NAMALWA (cell line): Measurements from ENCODE around the gene CLEC11A.

Experiments used
- DNase-seq: peaks from one replicate; pipeline ENCODE4 v3.0.0-alpha.2; 2015; ENCODE audit warnings: low spot score

CLEC11A gene, protein sequence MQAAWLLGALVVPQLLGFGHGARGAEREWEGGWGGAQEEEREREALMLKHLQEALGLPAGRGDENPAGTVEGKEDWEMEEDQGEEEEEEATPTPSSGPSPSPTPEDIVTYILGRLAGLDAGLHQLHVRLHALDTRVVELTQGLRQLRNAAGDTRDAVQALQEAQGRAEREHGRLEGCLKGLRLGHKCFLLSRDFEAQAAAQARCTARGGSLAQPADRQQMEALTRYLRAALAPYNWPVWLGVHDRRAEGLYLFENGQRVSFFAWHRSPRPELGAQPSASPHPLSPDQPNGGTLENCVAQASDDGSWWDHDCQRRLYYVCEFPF

DNA sequence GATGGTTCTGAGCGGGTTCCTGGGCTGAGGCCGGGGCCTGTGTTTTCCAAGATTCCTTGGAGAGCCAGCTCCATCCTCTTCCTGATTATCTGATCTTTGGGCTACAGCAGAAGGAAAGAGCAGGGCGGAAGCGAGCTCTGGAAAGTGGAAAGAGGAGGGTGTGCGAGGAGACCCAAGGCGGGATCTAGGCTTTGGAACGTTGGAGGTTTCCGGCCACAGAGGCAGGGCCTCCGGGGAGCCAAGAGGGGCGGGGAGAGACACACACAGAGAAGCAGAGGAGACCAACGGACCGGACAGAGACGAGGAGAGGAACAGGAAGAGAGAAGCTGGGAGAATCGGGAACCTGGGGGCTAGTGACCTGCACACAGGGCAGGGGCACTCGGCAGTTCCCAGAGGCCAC lies at the start of gene CLEC11A:
TSS of gene CLEC11A (plus strand) at position 296 of the 400 bp plus-strand sequence. CDS start 162 bp downstream, outside the sequence.
- DNase-seq: no peak

DNA sequence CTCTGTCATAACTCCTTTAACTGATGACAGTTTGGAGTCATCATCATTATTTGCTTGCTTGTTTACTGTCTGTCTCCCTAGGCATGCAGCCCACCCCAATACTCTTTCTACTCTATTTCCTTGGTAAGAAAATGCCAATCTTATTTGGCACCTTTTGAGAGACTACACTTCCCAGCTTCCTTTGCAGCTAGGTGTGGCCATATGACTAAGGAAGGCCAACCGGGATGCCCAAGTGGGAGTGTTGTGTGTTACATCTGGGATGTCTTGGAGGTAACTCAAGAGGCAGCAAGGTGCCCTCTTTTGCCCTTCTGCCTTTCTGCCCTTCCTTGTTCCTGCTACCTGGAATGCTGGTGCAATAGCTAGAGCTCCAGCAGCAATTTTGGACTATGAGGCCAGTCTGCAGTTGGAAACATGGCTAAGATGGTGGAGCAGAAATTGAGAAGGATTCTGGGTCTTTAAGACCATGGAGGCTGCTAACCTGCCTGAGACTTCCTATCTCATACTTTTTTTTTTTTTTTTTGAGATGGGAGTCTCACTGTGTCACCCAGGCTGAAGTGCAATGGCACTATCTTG lies 46.5 kb upstream of the CLEC11A start:
- no peak for DNase-seq

DNA sequence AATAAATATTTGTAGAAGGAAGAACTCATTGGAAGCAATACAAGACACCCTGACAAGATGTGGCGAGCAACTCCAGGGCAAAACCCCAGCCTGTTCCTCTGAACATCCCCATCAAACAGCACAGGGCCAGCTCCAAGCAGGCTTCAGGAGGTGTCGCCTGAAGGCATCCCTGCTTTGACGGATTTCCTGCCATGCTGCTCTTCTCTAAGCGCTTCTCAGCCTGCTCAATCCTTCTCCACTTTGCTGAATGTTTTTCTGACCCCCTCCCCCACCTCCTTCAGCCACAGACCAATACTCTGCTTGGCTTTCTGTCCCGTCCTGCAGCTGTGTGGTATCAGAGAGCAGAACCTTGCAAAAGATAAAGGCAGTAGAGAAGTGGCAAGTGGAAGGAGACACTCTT lies 45.5 kb upstream of the CLEC11A start:
- DNase-seq: peak; percentile 26

DNA sequence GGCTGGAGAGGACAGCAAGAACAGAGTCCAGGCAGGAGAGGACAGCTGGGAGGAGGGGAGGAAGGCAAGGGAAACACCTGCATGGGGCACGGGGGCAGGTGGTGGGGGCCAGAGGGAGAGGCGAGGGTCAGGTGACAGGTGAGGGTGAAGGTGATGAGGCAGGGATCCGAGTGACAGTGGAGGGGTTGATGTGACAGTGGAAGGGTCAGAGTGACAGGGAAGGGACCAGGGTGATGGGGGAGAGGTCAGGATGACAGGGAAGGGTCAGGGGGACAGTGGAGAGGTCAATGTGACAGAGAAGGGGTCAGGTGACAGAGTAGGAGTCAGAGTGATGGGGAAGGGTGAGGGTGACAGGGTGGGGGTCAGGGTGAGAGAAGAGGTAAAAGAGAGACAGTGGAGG lies 44.8 kb upstream of the CLEC11A start:
- no peak for DNase-seq

DNA sequence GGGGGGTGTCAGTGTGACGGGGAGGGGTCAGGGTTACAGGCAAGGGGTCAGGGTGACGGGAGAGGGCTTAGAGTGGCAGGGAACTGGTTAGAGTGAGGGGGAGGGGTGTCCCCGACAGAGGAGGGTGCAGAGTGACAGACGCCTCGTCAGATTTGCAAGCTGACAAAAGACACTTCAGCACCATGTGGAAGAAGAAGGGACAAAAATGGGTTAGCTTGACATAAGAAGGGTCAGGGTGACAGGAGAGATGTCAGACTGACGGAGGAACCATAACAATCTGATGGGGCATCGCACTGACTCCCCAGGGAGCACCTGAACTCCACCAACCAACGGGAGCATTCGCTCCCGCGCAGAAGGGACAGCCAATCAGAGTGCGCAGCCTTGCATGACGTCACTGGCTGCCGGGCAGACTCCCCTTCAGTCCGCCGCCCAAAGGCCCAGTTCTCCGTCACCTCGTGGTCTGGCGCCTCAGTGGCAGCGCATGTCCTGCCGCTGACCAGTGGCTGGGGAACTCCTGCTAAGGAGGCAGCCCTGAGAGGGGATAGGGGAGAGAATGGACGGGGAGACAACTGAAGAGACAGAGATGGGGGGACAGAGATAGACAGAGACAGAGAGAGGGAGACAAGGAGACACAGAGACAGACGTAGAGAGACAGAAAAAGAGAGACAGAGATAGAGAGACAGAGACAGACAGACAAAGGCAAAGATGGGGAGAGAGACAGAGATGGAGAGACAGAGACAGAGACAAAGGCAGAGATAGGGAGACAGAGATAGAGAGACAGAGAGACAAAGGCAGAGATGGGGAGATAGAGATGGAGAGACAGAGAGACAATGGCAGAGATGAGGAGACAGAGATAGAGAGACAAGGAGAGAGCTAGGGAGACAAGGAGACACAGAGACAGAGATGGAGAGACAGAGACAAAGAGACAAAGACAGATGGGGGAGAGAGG lies 43.7 kb upstream of the CLEC11A start:
- peak; percentile 97 for DNase-seq

DNA sequence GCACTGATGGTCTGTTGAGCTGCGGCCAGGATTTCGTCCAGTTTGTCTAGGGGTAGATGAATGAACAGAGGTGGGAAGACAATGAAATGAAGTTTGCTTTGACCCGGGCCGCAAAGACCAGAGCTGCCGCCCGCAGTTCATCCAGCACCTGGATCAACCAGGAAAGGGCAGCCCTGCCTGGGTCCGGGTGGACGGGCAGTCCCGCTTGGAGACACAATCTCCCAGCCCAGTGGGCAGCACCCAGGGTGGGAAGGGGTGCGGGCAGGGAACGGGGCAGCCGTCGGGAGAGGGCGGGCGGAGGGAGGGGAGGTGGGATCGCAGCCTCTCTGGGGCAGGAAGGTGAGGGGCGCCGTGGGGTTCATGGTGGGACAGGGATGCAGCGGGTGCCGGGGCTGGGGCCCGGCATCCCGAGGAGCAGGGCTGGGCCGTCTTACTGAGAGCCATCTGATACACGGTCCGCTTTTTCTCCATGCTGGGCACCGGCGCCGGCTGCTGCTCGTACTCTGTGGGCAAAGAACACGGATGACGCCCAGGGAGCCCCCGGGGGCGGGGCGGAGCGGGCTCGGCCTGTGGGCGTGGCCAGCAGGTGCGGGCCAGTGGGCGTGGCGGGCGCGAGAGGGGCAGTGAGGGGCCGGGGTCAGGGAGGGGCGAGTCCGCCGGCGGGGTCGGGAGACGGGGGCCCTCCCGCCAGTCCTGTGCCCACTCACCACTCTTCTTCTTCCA lies 36.7 kb upstream of the CLEC11A start:
- DNase-seq: no peak

DNA sequence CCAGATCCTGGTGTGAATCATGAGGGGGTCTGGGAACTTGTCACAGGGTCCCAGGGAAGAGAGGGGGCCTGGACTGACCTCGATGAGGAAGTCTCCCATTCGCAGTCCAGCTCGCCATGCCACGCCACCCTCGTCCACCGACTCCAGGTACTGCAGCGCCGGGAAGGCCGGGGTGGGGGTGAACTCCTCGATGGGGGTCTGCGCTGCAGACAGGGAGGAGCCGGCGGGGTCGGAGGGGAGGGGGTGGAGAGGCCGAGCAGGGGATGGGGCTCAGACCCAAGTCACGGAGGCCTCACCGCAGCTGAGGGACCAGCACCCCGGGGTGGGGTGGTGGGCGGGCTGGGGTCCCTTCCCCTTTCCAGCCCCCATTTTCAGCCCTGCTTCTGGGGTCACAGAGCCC lies 34.4 kb upstream of the CLEC11A start:
- no peak for DNase-seq

DNA sequence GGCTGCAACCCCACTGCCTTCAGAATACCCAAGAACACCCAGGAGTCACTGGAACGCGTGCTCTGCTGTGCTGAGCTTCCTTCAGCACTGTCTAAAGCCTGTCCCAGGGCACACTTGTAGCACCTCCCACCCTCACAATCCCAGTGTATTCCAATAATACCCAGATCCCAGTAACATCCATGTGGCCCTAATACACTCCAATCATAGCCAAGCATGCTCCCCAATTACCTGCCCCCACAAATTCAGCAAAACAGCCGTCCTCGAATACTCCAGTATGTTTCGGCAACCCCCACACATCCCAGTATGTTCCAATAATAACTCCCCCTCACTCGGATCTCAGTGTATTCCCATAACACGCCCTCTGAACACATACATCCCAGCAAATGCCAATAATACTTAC lies 32.7 kb upstream of the CLEC11A start:
- no peak for DNase-seq

DNA sequence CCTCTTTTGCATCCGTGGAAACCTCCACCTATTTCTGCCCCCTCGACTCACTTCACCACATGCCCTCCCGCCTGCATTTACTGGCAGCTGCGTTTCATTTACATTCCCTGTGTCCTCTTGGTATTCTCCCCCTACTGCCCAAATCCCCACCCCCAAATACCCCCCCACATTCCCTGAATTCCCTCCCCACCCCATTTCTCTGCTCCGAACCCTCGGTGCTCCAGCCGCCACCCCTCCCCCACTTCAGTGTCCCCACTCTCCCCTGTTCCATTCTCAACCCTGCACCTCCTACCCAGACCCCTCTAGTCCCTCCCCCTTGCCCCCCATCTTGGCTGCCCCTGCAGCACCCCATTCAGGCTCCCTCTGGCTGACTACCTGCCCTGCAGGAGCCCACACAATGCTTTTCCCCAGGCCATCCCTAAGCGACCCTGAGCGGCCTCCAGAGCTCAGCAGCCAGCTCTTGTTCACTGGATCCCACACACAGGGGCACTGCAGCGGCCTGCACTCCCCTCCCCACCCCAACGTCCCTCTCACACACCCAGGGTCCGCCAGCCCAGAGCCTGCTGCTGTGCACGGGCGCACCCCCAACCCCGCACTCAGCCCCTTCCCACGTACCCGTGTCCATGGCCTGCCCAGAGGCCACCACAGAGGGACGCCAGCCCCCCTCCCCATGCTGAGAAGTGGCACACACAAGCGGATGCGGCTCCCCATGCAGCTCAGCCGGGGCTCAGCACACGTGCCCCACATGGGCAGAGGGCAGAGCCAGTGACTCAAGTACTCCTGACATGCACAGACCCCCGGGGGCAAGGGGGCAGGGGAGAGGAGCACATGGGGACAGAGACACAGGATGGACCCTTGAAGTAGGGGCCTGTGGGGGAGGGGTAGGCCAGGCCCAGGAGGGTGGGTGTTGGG lies 29.8 kb upstream of the CLEC11A start:
- DNase-seq: no peak

DNA sequence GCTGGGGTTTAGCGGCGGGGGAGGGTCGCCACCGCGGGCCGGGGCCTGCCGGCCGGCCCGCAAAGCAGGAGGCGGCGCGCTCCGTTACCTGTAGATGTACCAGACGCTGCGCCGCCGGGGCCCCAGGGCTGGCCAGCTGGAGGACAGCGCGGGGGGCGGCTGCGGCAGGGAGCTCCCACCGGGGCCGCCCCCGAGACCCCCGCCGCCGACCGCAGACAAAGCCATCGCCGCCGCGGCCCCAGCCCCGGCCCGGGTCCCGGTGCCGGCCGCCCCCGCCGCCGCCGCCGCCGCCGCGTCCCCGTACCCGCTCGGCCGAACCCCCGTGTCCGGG lies 28.4 kb upstream of the CLEC11A start:
- no peak for DNase-seq

DNA sequence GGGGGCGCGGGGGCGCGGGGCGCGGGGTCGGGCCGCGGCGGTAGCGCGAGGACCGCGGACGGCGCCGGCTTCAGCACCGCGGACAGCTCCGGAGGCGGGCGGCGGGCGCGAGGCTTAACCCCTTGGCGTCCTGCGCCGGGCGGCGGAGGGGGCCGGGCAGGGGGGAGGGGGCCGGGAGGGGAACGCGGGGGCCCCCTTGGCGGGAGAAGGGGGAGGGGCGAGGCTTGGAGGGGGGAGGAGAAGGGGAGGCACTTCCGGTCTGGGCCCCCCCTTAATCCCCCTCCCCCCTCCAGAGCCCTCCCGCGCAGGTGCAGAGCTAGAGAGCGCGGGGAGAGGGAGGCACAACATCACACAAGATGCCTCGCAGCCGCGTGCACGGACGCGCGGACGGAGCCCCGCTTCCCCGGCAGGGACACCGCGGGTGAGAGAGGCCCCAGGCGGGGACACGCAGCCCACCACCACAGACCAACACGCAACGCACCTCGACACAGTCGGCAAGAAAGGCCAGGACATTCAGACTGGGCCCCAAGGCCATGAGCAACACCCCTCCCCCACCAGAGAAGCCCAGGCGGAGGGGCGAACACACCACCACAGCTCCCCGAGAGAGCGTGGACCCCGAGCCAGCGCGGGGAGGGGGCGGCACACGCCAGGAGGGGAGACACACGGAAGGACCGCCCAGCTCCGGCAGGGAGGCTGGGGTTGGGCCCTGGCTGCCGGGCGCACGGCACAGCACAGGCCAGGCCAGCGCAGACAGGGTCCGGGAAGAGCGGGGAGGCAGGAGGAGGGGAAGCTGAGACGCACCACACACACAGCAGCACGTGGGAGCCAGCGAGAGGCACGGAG lies 27.7 kb upstream of the CLEC11A start:
- DNase-seq: no peak

DNA sequence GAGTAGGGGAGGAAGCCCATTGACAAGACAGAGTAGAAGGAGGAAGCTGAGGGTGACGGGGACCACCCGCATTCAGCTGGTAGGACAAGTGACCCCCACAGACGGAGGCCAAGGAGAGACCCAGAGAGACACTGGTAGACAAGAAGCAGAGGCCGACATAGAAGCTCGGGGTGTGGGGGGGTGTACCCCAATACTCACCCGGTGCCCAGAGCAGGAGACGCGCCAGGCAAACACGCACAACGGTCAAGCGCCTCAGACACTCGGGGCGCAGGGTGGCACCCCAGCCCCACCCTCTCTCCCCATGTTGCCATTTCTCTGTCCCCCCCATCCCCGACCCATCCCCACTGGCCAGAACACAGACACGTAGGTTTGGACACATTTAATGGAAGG lies 27.1 kb upstream of the CLEC11A start:
- no peak for DNase-seq

DNA sequence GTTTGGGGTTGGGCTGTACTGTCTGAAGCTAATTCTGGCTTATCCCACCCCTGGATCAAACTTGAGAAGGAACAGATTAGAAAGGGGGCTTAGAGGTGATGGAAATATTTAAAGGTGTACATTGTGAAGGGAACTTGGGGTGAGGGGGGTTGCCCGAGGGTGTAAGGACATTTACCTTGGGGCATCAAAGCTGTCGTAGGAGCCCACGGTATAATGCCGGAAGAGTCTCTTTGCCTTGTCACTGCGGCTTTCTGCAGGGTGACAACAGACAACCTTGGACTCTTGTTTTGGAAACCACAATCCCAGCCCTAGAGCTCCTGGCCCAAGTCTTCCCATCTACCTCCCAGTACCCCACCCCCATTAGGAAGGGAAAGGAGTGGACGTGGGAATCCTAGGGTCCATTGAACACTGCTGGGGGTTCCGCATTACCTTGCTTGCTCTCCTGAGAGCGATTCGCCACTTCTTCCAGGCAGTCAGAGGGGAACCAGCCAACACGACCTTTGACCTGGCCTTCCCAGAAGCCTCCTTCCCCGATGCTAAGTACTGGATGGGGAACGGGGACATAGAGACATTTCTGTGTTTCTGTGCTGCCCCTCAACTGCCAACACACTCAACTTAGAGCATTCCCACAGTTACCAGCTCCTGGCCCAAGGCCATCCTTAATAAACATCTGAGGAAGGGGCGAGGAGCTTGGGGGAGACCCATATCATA lies 25.6 kb upstream of the CLEC11A start:
- no peak for DNase-seq

DNA sequence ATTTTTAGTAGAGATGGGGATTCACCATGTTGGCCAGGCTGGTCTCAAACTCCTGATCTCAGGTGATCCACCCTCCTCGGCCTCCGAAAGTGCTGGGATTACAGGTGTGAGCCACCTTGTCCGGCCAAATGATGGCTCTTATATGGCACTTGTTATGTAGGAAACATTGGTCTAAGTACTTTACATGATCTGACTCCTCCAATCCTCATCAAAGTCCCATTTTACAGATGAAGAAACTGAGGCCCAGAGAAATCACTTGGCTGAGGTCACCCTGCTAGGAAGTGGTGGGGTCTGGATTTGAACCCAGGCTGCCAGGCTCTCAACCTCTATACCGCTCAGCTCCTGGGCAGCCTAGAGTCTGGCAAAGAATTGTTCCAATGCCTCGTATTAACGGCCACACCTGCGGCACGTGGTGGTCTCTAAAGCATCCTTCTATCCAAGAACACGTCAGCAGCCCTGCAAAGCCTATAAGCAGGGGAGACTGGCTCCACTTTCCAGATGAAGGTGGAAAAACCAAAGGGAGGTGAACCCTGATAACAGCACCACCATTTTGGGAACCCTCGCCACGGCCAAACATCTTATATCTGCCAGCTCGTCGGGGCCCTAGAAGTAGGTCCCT lies 21.7 kb upstream of the CLEC11A start:
- no peak for DNase-seq

DNA sequence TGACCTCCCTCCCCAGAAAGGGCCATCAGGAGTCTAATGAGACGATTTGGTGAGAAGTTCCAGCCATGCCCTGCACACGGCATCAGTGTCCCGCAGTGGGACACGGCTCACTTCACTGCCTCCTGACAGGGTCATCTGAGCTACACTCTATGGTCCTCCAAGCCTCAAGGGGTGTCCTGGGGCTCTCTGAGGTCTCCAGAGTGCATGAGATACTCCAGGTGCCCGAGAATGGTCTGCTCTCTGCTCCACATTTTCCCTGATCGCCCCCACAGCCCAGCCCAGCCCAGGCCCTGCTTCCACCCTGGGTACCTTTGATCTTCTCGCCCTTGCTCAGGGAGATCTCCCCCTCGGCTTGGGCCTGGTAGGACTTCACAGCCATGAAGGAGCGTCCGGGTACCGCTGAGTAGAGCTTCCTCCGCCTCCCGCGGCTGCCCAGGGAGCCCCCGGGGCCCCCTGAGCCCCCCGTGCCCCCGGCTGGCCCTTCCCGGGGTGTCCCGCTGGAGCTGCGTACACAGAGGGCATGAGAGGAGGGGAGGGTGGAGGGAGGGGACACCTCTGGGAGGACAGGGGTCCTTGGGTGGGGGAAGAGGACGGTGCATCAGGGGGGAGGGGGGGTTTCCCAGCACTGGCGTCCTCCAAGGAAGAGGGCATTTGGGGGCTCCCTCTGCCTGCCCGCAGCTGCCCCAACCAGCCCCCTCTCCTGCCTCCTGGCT lies 20.9 kb upstream of the CLEC11A start:
- no peak for DNase-seq

DNA sequence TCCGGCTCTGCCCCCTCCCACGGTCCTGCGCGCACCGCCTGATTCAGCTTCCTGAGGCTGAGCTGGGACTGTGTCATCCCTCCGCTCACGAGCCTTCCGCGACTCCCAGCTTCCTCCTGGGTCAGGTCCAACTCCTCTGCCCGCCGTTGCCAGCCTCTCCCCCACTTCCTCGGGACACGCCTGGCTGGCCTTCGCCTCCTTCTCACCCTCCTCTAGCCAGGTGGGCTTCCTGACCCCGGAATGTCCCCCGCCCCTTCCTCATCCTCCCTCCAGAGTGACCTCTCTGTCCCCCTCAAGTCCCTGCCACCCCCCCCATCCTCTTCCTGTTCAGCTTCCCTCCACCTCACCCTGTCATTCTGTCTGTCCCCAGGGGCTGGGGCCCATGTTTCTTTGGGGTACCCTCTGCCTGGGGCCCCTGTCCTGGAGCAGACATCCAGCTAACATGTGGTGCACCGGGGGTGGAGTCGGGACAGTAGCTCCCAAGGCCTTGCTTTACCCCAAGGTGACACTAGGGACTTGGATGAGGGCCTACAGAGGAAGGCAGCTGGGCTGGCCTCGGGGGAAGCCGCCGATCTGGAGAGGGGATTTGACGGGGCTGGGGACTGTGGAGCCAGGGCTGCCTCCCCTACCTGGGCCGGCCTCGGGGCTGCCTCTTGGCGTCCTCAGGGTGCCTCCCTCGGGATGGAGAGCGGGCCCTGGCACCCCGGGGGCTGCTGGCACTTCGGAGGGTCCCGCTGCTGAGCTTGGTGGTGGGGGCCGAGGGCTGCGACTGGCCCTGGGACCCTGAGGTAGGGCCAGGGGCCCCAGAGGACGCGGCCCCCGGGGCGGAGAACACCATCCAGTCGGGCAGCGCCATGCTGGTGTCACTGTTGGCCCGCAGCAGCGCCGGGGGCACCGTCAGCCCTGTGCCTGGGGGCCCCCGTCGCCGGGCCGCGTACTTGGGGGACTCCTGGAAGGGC lies 20.0 kb upstream of the CLEC11A start:
- DNase-seq: no peak
